HG02885 (cell line): ENCODE results near the gene CNN2.

Experiments
- ATAC-seq: cut with Tn5 transposase; IDR thresholded peaks from one replicate; pipeline ENCODE4 v1.9.1; 2021; ENCODE audit warnings: mild to moderate bottlenecking; ENCODE audit not compliant: unreplicated experiment, poor library complexity

CNN2 gene

DNA sequence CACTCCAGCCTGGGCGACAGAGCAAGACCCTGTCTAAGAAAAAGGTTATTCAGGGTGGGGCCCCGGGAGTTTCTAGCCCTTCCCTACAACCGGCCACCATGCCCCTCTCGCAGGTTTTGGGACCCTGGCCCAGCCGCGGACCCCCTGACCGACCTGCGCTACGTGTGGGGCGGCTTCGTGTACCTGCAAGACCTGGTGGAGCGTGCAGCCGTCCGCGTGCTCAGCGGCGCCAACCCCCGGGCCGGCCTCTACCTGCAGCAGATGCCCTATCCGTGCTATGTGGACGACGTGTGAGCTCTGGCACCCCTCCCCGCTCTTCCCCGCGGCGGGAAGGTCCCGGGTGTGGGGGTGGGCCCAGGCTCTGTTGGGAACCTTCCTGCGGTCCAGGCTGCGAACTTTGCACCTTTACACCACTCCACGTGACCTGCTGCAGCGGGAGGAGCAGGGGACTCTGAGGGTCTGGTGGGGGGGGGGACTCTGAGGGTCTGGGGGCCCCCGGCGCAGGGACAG is 19.8 kb downstream of the CNN2 start:
- no peak for ATAC-seq

DNA sequence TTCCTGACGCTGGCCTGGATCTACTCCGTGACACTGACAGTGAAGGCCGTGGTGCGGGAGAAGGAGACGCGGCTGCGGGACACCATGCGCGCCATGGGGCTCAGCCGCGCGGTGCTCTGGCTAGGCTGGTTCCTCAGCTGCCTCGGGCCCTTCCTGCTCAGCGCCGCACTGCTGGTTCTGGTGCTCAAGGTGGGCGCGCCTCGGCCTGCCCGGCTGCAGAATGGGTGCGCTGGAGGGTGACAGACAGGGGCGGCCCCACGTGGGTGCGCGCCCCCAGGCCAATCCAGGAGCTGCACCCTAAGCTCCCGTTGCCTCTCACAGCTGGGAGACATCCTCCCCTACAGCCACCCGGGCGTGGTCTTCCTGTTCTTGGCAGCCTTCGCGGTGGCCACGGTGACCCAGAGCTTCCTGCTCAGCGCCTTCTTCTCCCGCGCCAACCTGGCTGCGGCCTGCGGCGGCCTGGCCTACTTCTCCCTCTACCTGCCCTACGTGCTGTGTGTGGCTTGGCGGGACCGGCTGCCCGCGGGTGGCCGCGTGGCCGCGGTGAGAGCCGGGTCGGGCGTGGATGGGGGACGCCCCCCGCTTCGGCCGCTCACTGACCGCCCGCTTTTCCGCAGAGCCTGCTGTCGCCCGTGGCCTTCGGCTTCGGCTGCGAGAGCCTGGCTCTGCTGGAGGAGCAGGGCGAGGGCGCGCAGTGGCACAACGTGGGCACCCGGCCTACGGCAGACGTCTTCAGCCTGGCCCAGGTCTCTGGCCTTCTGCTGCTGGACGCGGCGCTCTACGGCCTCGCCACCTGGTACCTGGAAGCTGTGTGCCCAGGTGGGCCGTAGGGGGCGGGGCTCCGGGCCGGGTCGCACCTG is 20.7 kb downstream of the CNN2 start:
- ATAC-seq = no peak

DNA sequence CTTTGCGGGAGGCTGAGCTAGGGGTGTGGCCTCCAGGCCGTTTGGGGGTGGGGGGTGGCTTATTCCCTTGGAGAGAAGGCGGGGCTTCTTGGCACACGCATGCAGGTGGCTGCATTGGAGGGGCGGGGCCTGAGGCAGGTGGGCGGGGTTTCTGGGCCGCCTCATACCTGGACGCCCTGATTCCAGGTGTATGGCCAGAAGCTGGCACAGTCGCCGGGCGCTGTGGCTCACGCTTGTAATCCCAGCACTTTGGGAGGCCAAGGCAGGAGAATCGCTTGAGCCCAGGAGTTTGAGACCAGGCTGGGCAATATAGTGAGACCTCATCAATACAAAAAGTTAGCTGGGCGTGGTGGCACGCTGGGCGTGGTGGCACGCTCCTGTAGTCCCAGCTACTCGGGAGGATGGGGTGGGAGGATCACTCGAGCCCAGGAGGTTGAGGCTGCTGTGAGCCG is 21.3 kb downstream of the CNN2 start:
- ATAC-seq = no peak

DNA sequence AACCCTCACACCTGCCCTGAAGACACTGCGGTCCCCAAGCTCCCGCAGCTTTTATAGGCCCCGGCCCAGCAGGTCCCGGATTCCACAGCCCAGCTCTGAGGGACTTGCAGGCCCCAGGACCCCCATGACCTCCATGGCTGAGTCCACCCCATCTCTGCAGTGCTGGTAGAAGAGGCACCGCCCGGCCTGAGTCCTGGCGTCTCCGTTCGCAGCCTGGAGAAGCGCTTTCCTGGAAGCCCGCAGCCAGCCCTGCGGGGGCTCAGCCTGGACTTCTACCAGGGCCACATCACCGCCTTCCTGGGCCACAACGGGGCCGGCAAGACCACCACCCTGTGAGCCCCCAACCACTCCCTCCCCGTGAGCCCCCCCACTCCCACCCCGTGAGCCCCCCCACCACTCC is 22.7 kb downstream of the CNN2 start:
- no peak for ATAC-seq

DNA sequence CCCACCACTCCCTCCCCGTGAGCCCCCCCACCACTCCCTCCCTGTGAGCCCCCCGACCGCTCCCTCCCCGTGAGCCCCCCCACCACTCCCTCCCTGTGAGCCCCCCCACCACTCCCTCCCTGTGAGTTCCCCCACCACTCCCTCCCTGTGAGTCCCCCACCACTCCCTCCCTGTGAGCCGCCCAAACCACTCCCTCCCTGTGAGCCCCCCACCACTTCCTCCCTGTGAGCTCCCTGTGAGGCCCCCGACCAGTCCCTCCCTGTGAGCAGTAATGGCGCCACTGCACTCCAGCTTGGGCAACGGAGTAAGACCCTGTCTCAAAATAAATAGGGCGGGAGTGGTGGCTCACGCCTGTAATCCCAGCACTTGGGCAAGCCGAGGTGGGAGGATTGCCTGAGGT is 23.4 kb downstream of the CNN2 start:
- ATAC-seq = no peak

DNA sequence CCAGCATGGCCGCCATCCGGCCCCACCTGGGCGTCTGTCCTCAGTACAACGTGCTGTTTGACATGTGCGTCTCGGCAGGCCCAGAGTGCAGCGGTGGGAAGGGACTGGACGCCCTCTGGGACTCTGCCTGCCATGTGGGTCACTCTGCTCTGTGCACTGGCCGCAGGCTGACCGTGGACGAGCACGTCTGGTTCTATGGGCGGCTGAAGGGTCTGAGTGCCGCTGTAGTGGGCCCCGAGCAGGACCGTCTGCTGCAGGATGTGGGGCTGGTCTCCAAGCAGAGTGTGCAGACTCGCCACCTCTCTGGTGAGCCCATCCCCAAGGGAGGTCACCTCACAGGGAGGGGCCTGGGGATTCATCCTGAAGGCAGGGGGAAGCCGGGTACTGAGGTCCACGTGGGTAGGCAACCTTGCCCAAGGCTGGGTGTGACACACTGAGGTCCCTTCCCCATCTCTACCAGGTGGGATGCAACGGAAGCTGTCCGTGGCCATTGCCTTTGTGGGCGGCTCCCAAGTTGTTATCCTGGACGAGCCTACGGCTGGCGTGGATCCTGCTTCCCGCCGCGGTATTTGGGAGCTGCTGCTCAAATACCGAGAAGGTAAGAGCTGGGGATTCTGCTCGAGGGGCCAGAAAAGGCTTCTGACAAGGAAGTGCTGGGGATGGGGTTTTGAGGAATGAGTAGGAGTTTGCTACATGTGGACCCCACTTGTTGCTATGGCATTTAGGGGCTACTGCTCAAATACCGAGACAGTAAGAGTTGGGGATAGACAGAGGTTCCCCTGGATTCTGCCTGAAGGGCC is 24.8 kb downstream of the CNN2 start:
- ATAC-seq = no peak

DNA sequence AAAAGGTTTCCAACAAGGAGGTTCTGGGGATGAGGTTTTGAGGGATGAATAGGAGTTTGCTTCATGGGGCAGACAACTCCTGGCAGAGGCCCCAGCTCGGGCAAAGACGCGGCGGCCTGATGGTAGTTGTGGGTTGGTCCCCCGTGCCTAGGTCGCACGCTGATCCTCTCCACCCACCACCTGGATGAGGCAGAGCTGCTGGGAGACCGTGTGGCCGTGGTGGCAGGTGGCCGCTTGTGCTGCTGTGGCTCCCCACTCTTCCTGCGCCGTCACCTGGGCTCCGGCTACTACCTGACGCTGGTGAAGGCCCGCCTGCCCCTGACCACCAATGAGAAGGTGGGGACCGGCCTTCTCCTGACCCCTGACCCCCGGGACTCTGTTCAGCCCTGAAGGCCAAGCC is 25.4 kb downstream of the CNN2 start:
- no peak for ATAC-seq

DNA sequence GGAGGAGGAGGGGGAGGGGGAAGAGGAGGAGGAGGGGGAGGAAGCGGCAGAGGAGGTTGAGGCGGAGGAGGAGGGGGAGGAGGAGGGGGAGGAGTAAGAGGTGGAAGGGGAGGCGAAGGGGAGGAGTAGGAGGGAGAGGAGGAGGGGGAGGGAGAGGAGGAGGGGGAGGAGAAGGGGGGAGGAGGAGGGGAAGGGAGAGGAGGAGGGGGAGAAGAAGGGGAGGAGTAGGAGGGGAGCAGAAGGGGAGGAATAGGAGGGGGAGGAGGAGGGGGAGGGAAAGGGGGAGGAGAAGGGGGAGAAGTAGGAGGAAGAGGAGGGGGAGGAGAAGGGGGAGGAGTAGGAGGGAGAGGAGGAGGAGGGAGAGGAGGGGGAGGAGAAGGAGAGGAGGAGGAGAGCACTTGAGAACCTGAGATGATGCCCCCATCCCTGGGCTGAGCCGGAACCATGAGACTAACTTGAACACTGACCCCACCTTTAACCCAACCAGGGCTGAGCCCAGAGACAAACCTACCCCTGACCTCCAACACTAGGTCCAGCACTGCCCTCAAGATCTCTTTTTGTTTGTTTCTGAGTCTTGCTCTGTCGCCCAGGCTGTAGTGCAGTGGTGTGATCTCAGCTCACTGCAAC is 26.1 kb downstream of the CNN2 start:
- no peak for ATAC-seq

DNA sequence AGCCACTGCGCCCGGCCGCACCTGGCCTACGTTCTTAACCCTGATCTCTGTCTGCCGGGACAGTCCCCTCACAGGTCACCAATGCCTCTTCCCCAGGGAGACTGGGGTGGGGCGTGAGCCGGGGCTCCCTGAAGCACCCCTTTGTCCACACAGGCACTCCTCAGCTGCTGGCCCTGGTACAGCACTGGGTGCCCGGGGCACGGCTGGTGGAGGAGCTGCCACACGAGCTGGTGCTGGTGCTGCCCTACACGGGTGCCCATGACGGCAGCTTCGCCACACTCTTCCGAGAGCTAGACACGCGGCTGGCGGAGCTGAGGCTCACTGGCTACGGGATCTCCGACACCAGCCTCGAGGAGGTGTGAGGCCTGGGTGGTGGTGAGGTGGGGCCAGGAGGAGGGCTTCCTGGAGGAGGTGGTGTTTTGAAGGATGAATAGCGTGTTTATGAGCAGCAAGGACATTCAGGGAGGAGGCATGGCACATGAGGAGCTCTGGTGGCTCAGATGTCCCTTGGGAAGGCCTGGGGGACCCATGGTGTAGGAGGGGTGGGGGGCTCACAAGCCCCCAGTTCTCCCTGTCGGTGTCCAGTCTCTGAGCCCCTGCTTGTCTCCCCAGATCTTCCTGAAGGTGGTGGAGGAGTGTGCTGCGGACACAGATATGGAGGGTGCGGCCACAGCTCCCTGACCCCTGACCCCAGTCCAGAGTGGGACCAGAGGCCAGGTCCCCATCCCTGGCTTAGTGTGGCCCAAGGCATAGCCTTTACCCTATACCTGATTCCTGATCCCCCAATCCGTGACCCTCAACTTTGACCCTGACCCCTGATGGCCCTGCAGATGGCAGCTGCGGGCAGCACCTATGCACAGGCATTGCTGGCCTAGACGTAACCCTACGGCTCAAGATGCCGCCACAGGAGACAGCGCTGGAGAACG is 27.0 kb downstream of the CNN2 start:
- no peak for ATAC-seq

DNA sequence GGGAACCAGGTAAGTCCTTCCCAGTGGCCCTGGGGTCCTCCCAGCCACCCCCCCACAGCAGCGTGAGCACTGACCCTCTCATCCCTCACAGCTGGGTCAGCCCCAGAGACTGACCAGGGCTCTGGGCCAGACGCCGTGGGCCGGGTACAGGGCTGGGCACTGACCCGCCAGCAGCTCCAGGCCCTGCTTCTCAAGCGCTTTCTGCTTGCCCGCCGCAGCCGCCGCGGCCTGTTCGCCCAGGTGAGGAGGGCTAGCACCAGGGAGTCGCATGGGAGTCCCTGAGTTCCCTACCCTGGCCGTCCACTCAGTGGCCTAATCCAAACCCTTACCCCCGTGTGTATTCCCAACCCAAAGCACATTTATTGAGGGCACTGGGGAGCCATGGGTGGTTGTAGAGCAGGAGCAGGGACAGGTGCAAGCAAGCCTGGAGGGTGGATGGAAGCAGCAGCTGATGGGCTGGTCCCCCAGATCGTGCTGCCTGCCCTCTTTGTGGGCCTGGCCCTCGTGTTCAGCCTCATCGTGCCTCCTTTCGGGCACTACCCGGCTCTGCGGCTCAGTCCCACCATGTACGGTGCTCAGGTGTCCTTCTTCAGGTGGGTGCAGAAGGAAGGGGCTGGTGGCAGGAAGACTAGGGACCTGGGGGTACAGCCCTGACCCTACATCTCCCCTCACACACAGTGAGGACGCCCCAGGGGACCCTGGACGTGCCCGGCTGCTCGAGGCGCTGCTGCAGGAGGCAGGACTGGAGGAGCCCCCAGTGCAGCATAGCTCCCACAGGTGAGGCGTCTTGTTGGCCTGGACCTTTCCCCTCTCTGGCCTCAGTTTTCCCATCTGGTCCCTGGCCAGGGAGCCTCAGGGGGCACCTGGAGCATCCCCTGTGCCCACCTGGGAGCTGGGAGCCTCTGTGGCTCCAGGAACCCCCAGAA is 28.0 kb downstream of the CNN2 start:
- no peak for ATAC-seq

DNA sequence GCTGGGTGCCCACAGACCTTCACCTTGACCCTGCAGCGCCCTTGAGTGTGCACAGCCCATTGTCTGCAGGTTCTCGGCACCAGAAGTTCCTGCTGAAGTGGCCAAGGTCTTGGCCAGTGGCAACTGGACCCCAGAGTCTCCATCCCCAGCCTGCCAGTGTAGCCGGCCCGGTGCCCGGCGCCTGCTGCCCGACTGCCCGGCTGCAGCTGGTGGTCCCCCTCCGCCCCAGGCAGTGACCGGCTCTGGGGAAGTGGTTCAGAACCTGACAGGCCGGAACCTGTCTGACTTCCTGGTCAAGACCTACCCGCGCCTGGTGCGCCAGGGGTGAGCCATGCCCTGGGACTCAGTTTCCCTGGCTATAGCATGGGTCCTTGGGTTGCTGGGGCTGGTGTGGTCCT is 28.6 kb downstream of the CNN2 start:
- no peak for ATAC-seq

DNA sequence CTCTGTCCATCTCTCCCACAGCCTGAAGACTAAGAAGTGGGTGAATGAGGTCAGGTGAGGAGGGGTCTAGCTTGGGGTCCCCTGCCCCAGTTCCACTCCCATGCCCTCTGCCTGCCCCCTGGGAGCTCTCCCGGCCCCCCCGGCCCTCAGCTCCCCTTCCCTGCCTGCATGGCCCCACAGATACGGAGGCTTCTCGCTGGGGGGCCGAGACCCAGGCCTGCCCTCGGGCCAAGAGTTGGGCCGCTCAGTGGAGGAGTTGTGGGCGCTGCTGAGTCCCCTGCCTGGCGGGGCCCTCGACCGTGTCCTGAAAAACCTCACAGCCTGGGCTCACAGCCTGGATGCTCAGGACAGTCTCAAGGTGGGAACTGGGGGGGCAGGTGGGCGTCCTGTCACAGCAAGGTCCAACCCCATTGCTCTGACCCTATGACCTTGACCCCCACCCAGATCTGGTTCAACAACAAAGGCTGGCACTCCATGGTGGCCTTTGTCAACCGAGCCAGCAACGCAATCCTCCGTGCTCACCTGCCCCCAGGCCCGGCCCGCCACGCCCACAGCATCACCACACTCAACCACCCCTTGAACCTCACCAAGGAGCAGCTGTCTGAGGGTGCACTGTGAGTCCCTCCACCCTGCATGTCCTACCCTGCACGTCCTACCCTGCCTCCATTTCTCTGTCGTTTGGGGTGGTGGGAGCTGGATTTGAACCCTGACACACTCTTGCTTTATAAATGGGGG is 29.6 kb downstream of the CNN2 start:
- no peak for ATAC-seq

DNA sequence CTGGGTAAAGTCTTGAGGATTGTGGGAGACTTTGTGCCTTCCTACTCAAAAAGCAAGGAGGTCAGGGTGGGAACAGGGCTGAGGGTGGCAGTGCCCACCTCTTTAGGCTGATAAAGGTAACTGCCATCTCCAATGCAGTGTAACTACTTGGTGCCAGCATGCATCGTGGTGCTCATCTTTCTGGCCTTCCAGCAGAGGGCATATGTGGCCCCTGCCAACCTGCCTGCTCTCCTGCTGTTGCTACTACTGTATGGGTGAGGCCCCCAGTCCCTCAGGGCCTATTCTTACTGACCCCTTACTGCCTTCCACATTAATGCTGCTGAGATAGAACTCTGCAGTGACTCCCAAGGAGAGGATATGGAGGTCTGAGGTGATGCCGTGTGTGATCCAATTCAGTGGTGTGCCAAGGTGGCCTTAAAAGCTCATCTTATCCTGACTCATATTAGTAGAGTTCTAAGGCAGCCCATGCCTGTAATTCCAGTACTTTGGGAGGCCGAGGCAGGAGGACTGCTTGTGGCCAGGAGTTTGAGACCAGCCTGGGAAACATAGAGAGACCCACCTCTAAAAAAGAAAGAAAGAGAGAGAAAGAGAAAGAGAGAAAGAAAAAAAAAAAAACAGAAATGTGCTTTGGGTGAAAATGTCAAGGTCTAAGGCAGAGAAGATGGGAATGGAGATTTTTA is 30.9 kb downstream of the CNN2 start:
- ATAC-seq = no peak

DNA sequence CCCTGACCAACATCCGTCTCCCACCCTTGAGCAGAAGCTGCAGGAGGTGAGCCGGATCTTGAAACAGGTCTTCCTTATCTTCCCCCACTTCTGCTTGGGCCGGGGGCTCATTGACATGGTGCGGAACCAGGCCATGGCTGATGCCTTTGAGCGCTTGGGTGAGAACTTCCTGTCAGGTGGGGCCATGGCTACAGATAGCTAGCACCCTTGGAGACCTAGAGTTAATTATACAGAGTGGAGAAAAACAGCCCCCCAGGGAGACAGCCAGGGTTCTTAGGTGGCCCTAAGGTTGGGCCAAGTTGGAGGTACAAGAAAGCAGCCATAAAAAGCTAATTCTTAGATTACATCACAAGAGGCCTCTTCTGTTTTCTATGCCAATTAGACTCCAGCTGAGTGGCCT is 31.7 kb downstream of the CNN2 start:
- no peak for ATAC-seq

DNA sequence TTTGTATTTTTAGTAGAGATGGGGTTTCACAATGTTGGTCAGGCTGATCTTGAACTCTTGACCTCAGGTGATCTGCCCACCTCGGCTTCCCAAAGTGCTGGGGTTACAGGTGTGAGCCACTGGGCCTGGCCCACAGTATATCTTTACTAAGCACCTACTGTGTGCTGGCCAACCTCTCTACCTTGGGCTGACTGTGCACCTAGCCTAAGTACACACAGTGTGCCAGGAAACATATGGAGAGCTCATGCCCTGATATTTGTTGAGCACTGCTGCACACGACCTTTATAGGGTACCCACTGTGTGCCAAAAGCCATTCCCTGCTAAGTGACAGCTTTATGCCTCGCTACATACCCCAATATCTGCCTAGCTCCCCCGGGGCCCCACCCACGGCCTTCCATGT is 34.3 kb downstream of the CNN2 start:
- no peak for ATAC-seq

DNA sequence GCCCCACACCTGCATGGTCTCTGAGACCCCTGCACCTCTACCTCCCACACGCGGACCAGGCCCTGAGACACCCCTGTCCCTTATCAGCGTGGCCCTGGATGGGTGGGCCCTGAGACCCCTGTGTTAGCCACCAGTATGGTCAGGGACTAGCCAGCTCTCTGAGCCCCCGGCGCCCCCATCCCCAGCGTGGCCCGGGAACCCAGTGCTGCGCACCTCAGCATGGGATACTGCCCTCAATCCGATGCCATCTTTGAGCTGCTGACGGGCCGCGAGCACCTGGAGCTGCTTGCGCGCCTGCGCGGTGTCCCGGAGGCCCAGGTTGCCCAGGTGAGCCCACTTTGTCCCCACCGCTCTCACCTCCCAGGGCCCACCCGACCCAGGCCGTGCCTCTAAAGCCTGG is 35.6 kb downstream of the CNN2 start:
- no peak for ATAC-seq

DNA sequence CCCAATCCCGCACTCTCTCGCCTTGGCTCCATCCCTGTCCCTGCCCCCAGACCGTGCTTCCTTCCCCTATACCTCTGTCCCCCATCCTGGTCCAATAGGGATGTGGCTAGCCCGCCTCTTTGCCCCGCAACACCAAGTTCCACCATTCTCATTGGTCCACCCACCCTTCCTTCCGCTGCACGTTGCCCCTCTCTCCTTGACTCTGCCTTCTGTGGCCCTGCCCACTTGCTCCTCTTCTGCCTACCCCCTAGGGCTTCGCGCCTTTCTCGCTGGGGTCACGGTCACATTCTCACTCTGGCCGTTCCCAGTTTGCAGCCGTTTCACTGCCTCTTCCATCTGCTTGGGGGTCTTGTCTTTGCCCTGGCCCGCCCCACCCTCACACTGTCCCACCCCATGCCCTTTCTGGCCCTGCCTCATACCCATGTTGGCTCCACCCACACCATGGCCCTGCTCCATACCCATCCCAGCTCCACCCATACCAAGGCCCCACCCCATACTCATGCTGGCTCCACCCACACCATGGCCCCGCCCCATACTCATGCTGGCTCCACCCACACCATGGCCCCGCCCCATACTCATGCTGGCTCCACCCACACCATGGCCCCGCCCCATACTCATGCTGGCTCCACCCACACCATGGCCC is 36.1 kb downstream of the CNN2 start:
- ATAC-seq = no peak
